ENCODE results near the gene ACSM2A. TPM values are rescaled to one million over a fixed set of nuclear protein-coding genes. Genes with fewer than 3 reads are reported as not detected.

Gene ACSM2A
- total RNA-seq, 1 donor from 2014 or later: not detected

GRCh38 chr16:20504418-20504817 is 53.1 kb downstream of the ACSM2A start:
- CTCF ChIA-PET: no interaction called here
- Mint-ChIP-seq H3K27ac (no peak overlapping the region), H3K36me3 (ENCODE audit: low read depth) (no peaks in the 10 kb centered on the region), H3K4me3 (no peak overlapping the region), H3K27me3 (no peaks in the 10 kb centered on the region), H3K9me3 (peaks cover 30% of the 10 kb centered on the region), H3K4me1 (no peaks in the 10 kb centered on the region)
- ATAC-seq (ENCODE audit: low read depth): no peak
- DNase-seq: no peak
- TF ChIP-seq, protein P1, sequence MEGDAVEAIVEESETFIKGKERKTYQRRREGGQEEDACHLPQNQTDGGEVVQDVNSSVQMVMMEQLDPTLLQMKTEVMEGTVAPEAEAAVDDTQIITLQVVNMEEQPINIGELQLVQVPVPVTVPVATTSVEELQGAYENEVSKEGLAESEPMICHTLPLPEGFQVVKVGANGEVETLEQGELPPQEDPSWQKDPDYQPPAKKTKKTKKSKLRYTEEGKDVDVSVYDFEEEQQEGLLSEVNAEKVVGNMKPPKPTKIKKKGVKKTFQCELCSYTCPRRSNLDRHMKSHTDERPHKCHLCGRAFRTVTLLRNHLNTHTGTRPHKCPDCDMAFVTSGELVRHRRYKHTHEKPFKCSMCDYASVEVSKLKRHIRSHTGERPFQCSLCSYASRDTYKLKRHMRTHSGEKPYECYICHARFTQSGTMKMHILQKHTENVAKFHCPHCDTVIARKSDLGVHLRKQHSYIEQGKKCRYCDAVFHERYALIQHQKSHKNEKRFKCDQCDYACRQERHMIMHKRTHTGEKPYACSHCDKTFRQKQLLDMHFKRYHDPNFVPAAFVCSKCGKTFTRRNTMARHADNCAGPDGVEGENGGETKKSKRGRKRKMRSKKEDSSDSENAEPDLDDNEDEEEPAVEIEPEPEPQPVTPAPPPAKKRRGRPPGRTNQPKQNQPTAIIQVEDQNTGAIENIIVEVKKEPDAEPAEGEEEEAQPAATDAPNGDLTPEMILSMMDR (IDR thresholded peaks at IDR 0.05): no peak
- POLR2A ChIA-PET: no interaction called here
- intact Hi-C loops (cut with micrococcal nuclease): no loop called here

DNA sequence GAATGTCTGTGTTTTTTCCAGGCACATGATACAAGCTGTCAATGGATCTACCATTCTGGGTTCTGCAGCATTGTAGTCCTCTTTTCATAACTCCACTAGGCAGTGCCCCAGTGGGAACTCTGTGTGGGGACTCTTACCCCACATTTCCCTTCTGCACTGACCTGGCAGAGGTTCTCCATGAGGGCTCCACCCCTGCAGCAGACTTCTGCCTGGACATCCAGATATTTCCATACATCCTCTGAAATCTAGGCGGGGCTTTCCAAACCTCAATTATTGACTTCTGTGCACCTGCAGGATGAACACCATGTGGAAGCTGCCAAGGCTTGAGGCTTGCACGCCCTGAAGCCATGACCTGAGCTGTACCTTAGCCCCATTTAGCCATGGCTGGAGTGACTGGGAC is 56.0 kb downstream of the ACSM2A start:
- no peaks in the 10 kb centered on the region for H3K4me1 Mint-ChIP-seq
- no peak overlapping the region for H3K27ac Mint-ChIP-seq
- H3K4me3 Mint-ChIP-seq: no peak overlapping the region
- TF ChIP-seq, protein P1 (IDR thresholded peaks at IDR 0.05): no peak
- H3K27me3 Mint-ChIP-seq: no peaks in the 10 kb centered on the region
- POLR2A ChIA-PET: no interaction called here
- H3K9me3 Mint-ChIP-seq: peaks cover 30% of the 10 kb centered on the region
- no peaks in the 10 kb centered on the region for H3K36me3 Mint-ChIP-seq (ENCODE audit: low read depth)
- ATAC-seq (ENCODE audit: low read depth) (no peak), DNase-seq (no peak)
- intact Hi-C loops (cut with micrococcal nuclease): no loop called here
- CTCF ChIA-PET: no interaction called here

- no peak overlapping the region for H3K27ac Mint-ChIP-seq
- POLR2A ChIA-PET: no interaction called here
- H3K4me1 Mint-ChIP-seq: no peaks in the 10 kb centered on the region
- CTCF ChIA-PET: no interaction called here
- no peak overlapping the region for H3K4me3 Mint-ChIP-seq
- ATAC-seq (ENCODE audit: low read depth) (no peak), DNase-seq (no peak)
- no peaks in the 10 kb centered on the region for H3K36me3 Mint-ChIP-seq (ENCODE audit: low read depth)
- H3K27me3 Mint-ChIP-seq: no peaks in the 10 kb centered on the region
- TF ChIP-seq, protein P1 (IDR thresholded peaks at IDR 0.05): no peak
- peaks cover 37% of the 10 kb centered on the region for H3K9me3 Mint-ChIP-seq
- intact Hi-C loops (cut with micrococcal nuclease): no loop called here
Measured at GRCh38 chr16:20510323-20510722, 59.0 kb downstream of the ACSM2A start.

DNA sequence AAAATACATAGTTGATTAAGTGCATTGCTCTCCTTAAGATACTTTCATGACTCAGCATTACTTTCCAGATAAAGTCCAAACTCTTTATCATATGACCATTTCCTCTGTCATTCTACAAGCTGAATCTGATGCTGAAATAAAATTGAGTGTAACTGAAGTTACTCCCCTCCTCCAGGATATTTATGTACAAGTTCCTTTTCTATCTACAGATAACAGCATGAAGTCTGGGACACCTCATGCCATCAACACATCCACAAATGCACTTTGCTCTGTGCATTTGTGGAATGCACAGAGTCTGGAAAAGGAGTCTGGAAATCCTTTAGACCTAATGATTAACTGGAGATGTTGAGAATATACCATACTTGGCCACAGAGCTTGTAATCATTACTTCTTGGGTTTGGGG is 64.4 kb downstream of the ACSM2A start:
- H3K4me1 Mint-ChIP-seq: no peaks in the 10 kb centered on the region
- peaks cover 7% of the 10 kb centered on the region for H3K9me3 Mint-ChIP-seq
- no peak for ATAC-seq (ENCODE audit: low read depth)
- ChIA-PET POLR2A (no interaction called here), CTCF (no interaction called here)
- DNase-seq: no peak
- H3K27me3 Mint-ChIP-seq: peaks cover 8% of the 10 kb centered on the region
- H3K4me3 Mint-ChIP-seq: no peak overlapping the region
- intact Hi-C loops (cut with micrococcal nuclease): no loop called here
- no peaks in the 10 kb centered on the region for H3K36me3 Mint-ChIP-seq (ENCODE audit: low read depth)
- no peak overlapping the region for H3K27ac Mint-ChIP-seq
- TF ChIP-seq, protein P1 (IDR thresholded peaks at IDR 0.05): no peak

DNA sequence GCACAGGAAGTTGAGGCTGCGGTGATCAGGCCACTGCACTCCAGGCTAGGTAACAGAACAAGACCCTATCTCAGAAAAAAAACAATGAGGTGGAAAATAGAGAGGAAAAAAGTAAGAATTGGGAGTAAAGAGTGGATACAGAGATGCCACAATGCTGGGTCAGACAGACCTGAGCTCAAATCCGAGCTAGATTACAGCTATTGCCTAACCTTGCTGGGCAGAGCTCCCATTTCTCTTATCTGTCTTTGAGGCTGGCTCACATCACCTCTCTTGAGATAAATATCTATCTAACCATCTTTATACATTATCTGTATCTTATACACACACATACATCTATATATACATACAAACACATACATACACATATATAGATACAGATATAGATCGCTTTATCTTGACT is 65.8 kb downstream of the ACSM2A start:
- CTCF ChIA-PET: no interaction called here

More for the DNA sequence above, 65.8 kb downstream of the ACSM2A start:
- Mint-ChIP-seq H3K4me3 (no peak overlapping the region), H3K36me3 (ENCODE audit: low read depth) (no peaks in the 10 kb centered on the region), H3K4me1 (no peaks in the 10 kb centered on the region), H3K27ac (no peak overlapping the region), H3K27me3 (peaks cover 8% of the 10 kb centered on the region), H3K9me3 (peaks cover 7% of the 10 kb centered on the region)
- POLR2A ChIA-PET: no interaction called here
- ATAC-seq (ENCODE audit: low read depth): no peak
- DNase-seq: no peak
- intact Hi-C loops (cut with micrococcal nuclease): no loop called here
- TF ChIP-seq, protein P1 (IDR thresholded peaks at IDR 0.05): no peak

Data from activated B cell treated with CpG ODN at 0.5 μM for 24 hours (primary cell).